HEK293 (cell line): ENCODE data around the gene FUT8.

Experiments
- CTCF ChIA-PET: fragments of 350-600 bp; formaldehyde crosslinking; extraction: SDS; loops from one replicate; lab custom pipeline; 2021; ENCODE audit warnings: antibody characterized with exemption; lab: Yijun Ruan, JAX
- POLR2A ChIA-PET: fragments of 300-600 bp; formaldehyde crosslinking; extraction: SDS; loops from one replicate; lab custom pipeline; 2020; ENCODE audit warnings: antibody characterized with exemption, inconsistent platforms; lab: Yijun Ruan, JAX
- H3K27ac ChIP-seq: fragments of 200-500 bp; sonication (Bioruptor generic); 2 replicates; pipeline ENCODE4 v1.5.1; 2014; ENCODE audit warnings: low read depth, low read length, control low read depth, inconsistent platforms; ENCODE audit errors: extremely low read depth
- H3K36me3 ChIP-seq, 2 experiments: fragments of 200-500 bp in 1 of 2; sonication (Bioruptor generic) in 1 of 2; 1 replicate in 1 of 2; 2 replicates in 1 of 2; pipeline ENCODE4 v1.5.1; 2014 to 2017; ENCODE audit warnings: inconsistent platforms in 2 of 2, low read length in 2 of 2; ENCODE audit not compliant: control insufficient read depth in 2 of 2, insufficient read depth in 1 of 2
- H3K4me1 ChIP-seq: fragments of 200-500 bp; sonication (Bioruptor generic); 2 replicates; pipeline ENCODE4 v1.5.1; 2014; ENCODE audit warnings: mild to moderate bottlenecking, low read length, inconsistent platforms; ENCODE audit not compliant: control insufficient read depth, insufficient read depth
- H3K4me3 ChIP-seq: 2 replicates; pipeline ENCODE4 v1.5.1; 2011; ENCODE audit warnings: low read depth, mild to moderate bottlenecking, control low read depth, low read length, moderate library complexity
- H3K9me3 ChIP-seq: fragments of 200-500 bp; sonication (Bioruptor generic); 2 replicates; pipeline ENCODE4 v1.5.1; 2014; ENCODE audit warnings: low read depth, low read length, inconsistent platforms; ENCODE audit not compliant: control insufficient read depth, insufficient read depth
- ATF2 ChIP-seq: fragments of 450-650 bp; formaldehyde crosslinking; IDR thresholded peaks from 2 replicates; pipeline ENCODE4 v1.5.1; 2016; ENCODE audit warnings: missing biosample characterization, missing genetic modification characterization, low read depth
- GFI1B ChIP-seq: fragments of 450-650 bp; formaldehyde crosslinking; IDR thresholded peaks from 2 replicates; pipeline ENCODE4 v1.5.1; 2016; ENCODE audit warnings: missing biosample characterization, missing genetic modification characterization
- KLF7 ChIP-seq: fragments of 450-650 bp; formaldehyde crosslinking; IDR thresholded peaks from 2 replicates; pipeline ENCODE4 v1.5.1; 2016; ENCODE audit warnings: missing biosample characterization, missing genetic modification characterization, borderline replicate concordance
- OVOL3 ChIP-seq: fragments of 450-650 bp; formaldehyde crosslinking; IDR thresholded peaks from 2 replicates; pipeline ENCODE4 v1.5.1; 2016; ENCODE audit warnings: missing biosample characterization, missing genetic modification characterization
- PRDM1 ChIP-seq: fragments of 450-650 bp; formaldehyde crosslinking; IDR thresholded peaks from 2 replicates; pipeline ENCODE4; 2016; ENCODE audit warnings: missing biosample characterization, missing genetic modification characterization
- REST ChIP-seq: fragments of 450-650 bp; formaldehyde crosslinking; IDR thresholded peaks from 2 replicates; pipeline ENCODE4 v1.5.1; 2016; ENCODE audit warnings: missing biosample characterization, missing genetic modification characterization
- SCRT2 ChIP-seq: fragments of 450-650 bp; formaldehyde crosslinking; IDR thresholded peaks from 2 replicates; pipeline ENCODE4 v1.5.1; 2016; ENCODE audit warnings: missing biosample characterization, missing genetic modification characterization
- TSHZ1 ChIP-seq: fragments of 450-650 bp; formaldehyde crosslinking; IDR thresholded peaks from 2 replicates; pipeline ENCODE4 v1.5.1; 2016; ENCODE audit warnings: missing biosample characterization, missing genetic modification characterization, borderline replicate concordance
- ZBTB20 ChIP-seq: fragments of 450-650 bp; formaldehyde crosslinking; IDR thresholded peaks from 2 replicates; pipeline ENCODE4 v1.5.1; 2016; ENCODE audit warnings: missing biosample characterization, missing genetic modification characterization
- ZBTB48 ChIP-seq: fragments of 450-650 bp; formaldehyde crosslinking; IDR thresholded peaks from 2 replicates; pipeline ENCODE4 v1.5.1; 2016; ENCODE audit warnings: missing biosample characterization, missing genetic modification characterization
- ZBTB8A ChIP-seq: fragments of 450-650 bp; formaldehyde crosslinking; IDR thresholded peaks from 2 replicates; pipeline ENCODE4 v1.5.1; 2016; ENCODE audit warnings: missing biosample characterization, missing genetic modification characterization
- ZFP3 ChIP-seq: fragments of 450-650 bp; formaldehyde crosslinking; IDR thresholded peaks from 2 replicates; pipeline ENCODE4 v1.5.1; 2016; ENCODE audit warnings: low read depth, missing biosample characterization, missing genetic modification characterization
- ZNF140 ChIP-seq: fragments of 450-650 bp; formaldehyde crosslinking; IDR thresholded peaks from 2 replicates; pipeline ENCODE4 v1.5.1; 2016; ENCODE audit warnings: missing biosample characterization, missing genetic modification characterization
- ZNF184 ChIP-seq: fragments of 450-650 bp; IDR thresholded peaks from 2 replicates; pipeline ENCODE4 v1.5.1; 2018; ENCODE audit warnings: missing biosample characterization, mild to moderate bottlenecking, missing genetic modification characterization
- ZNF2 ChIP-seq: fragments of 450-650 bp; formaldehyde crosslinking; IDR thresholded peaks from 2 replicates; pipeline ENCODE4 v1.5.1; 2016; ENCODE audit warnings: missing biosample characterization, missing genetic modification characterization
- ZNF202 ChIP-seq: fragments of 450-650 bp; formaldehyde crosslinking; IDR thresholded peaks from 2 replicates; pipeline ENCODE4 v1.5.1; 2016; ENCODE audit warnings: missing biosample characterization, missing genetic modification characterization, borderline replicate concordance
- ZNF211 ChIP-seq: fragments of 450-650 bp; formaldehyde crosslinking; IDR thresholded peaks from 2 replicates; pipeline ENCODE4 v1.5.1; 2016; ENCODE audit warnings: low read depth, missing biosample characterization, missing genetic modification characterization
- ZNF214 ChIP-seq: fragments of 450-650 bp; formaldehyde crosslinking; IDR thresholded peaks from 2 replicates; pipeline ENCODE4 v1.5.1; 2017; ENCODE audit warnings: missing biosample characterization, mild to moderate bottlenecking, missing genetic modification characterization, borderline replicate concordance
- ZNF292 ChIP-seq: fragments of 450-650 bp; formaldehyde crosslinking; IDR thresholded peaks from 2 replicates; pipeline ENCODE4 v1.5.1; 2016; ENCODE audit warnings: low read depth, missing biosample characterization, missing genetic modification characterization, borderline replicate concordance
- ZNF513 ChIP-seq: fragments of 450-650 bp; IDR thresholded peaks from 2 replicates; pipeline ENCODE4 v1.5.1; 2018; ENCODE audit warnings: missing biosample characterization, missing genetic modification characterization
- ZNF701 ChIP-seq: fragments of 450-650 bp; formaldehyde crosslinking; IDR thresholded peaks from 2 replicates; pipeline ENCODE4 v1.5.1; 2016; ENCODE audit warnings: missing biosample characterization, missing genetic modification characterization
- ZNF707 ChIP-seq: fragments of 450-650 bp; formaldehyde crosslinking; IDR thresholded peaks from 2 replicates; pipeline ENCODE4 v1.5.1; 2016; ENCODE audit warnings: missing biosample characterization, missing genetic modification characterization
- ZNF785 ChIP-seq: fragments of 450-650 bp; formaldehyde crosslinking; IDR thresholded peaks from 2 replicates; pipeline ENCODE4 v1.5.1; 2016; ENCODE audit warnings: missing biosample characterization, missing genetic modification characterization
- ZNF843 ChIP-seq: fragments of 450-650 bp; formaldehyde crosslinking; IDR thresholded peaks from 2 replicates; pipeline ENCODE4 v1.5.1; 2016; ENCODE audit warnings: missing biosample characterization, missing genetic modification characterization
- ZSCAN23 ChIP-seq: fragments of 450-650 bp; formaldehyde crosslinking; IDR thresholded peaks from 2 replicates; pipeline ENCODE4 v1.5.1; 2016; ENCODE audit warnings: missing biosample characterization, missing genetic modification characterization

FUT8 gene

GRCh38 chr14:65658202-65658601, 245.7 kb downstream of the FUT8 start (continued):
- TF ChIP-seq KLF7 (tag by site-specific recombination) (no peak), ZNF292 (tag by site-specific recombination) (no peak), ZNF707 (no peak), ZNF513 (tag by site-specific recombination) (no peak), ZNF184 (tag by site-specific recombination) (no peak), ZSCAN23 (tag by site-specific recombination) (no peak), ZNF785 (tag by site-specific recombination) (no peak), GFI1B (no peak), SCRT2 (tag by site-specific recombination) (no peak)

- ChIA-PET POLR2A (no interaction called here), CTCF (no interaction called here)
- no peak overlapping the region for H3K27ac ChIP-seq
These were observed 249.3 kb downstream of the FUT8 start for GRCh38 chr14:65661865-65662264.

GRCh38 chr14:65664436-65664835, 251.9 kb downstream of the FUT8 start:
- ChIA-PET CTCF (interaction anchor here (1.0 kb wide), 1 partner anchor 406 kb away, joined by 3 read pairs; no protein-coding TSS in a partner anchor), POLR2A (no interaction called here)
- H3K4me3 ChIP-seq = no peak overlapping the region
- TF ChIP-seq ZBTB48 (tag by site-specific recombination) (no peak), ZBTB8A (no peak), ATF2 (tag by site-specific recombination) (no peak), ZNF202 (no peak), ZNF701 (tag by site-specific recombination) (no peak), ZNF140 (tag by site-specific recombination) (no peak), TSHZ1 (tag by site-specific recombination) (no peak), ZFP3 (tag by site-specific recombination) (no peak), PRDM1 (tag by site-specific recombination) (no peak)

More at GRCh38 chr14:65661865-65662264, 249.3 kb downstream of the FUT8 start:
- H3K36me3 ChIP-seq = no peaks in the 10 kb centered on the region
- H3K4me3 ChIP-seq = no peak overlapping the region
- no peak for TF ChIP-seq ZNF2 (tag by site-specific recombination)
- TF ChIP-seq ZNF214 = no peak
- TF ChIP-seq ZNF843 = no peak
- no peak for TF ChIP-seq ZBTB20 (tag by site-specific recombination)
- no peak for TF ChIP-seq ZNF211 (tag by site-specific recombination)
- no peak for TF ChIP-seq ZNF292 (tag by site-specific recombination)
- no peak for TF ChIP-seq REST (tag by site-specific recombination)
- no peak for TF ChIP-seq OVOL3 (tag by site-specific recombination)
- TF ChIP-seq, all 188 proteins: peak for 0
- Histone ChIP-seq H3K9me3 (no peaks in the 10 kb centered on the region), H3K4me1 (no peaks in the 10 kb centered on the region)

More at GRCh38 chr14:65664436-65664835, 251.9 kb downstream of the FUT8 start:
- no peak overlapping the region for H3K27ac ChIP-seq
- H3K36me3 ChIP-seq = no peaks in the 10 kb centered on the region
- no peaks in the 10 kb centered on the region for H3K9me3 ChIP-seq
- no peaks in the 10 kb centered on the region for H3K4me1 ChIP-seq
